H1 (cell line): ENCODE results near the gene CNGA2. TPM values are rescaled to one million over a fixed set of nuclear protein-coding genes. Genes with fewer than 3 reads are reported as not detected.

ENCODE experiments used
- CTCF ChIA-PET: fragments of 300-600 bp; sonication (Branson Sonifier 250); formaldehyde crosslinking; loops from one replicate; lab custom pipeline; 2021; ENCODE audit not compliant: partially characterized antibody; lab: Charles Lee
- POLR2A ChIA-PET: fragments of 300-600 bp; sonication (Branson Sonifier 250); formaldehyde crosslinking; loops from one replicate; lab custom pipeline; 2021; ENCODE audit warnings: inconsistent platforms; ENCODE audit not compliant: partially characterized antibody; lab: Charles Lee
- DNase-seq, 2 experiments: peaks; one replicate each; pipeline versions ENCODE4 v3.0.0 to v3.0.0-alpha.2; 2010 to 2022; ENCODE audit warnings: low spot score in 2 of 2, low read depth in 1 of 2, mixed read lengths in 1 of 2
- FAIRE-seq: peaks from 2 replicates; lab custom pipeline; 2011; peaks lifted over from hg19 to GRCh38; lab: Jason Lieb, UNC
- H2AFZ ChIP-seq: 2 replicates; pipeline ENCODE4 v1.8.1; 2012; ENCODE audit warnings: low read length, inconsistent platforms
- H2AK5ac ChIP-seq: 2 replicates; pipeline ENCODE4 v1.6.1; 2013; ENCODE audit warnings: low read depth, low read length
- H2BK120ac ChIP-seq: replicated peaks from 2 replicates; pipeline ENCODE3; 2013; ENCODE audit warnings: low read depth, low read length, inconsistent platforms
- H2BK12ac ChIP-seq: 2 replicates; pipeline ENCODE4 v1.6.1; 2013; ENCODE audit warnings: low read depth, low read length
- H2BK15ac ChIP-seq: 2 replicates; pipeline ENCODE4 v1.6.1; 2013; ENCODE audit warnings: low read length
- H2BK20ac ChIP-seq: 2 replicates; pipeline ENCODE4 v1.6.1; 2013; ENCODE audit warnings: low read length
- H2BK5ac ChIP-seq: 2 replicates; pipeline ENCODE4 v1.6.1; 2013; ENCODE audit warnings: low read depth, low read length
- H3K14ac ChIP-seq: 2 replicates; pipeline ENCODE4 v1.6.1; 2013; ENCODE audit warnings: inconsistent platforms; ENCODE audit not compliant: insufficient read length
- H3K18ac ChIP-seq: 2 replicates; pipeline ENCODE4 v1.6.1; 2013; ENCODE audit warnings: low read length; ENCODE audit errors: extremely low read depth
- H3K23ac ChIP-seq: 2 replicates; pipeline ENCODE4 v1.6.1; 2013; ENCODE audit warnings: inconsistent platforms; ENCODE audit not compliant: insufficient read length
- H3K23me2 ChIP-seq: 2 replicates; pipeline ENCODE4 v1.6.1; 2013; ENCODE audit warnings: low read depth, low read length
- H3K27ac ChIP-seq: 2 replicates; pipeline ENCODE4 v1.6.1; 2011; ENCODE audit warnings: low read depth, low read length, inconsistent platforms
- H3K27me3 ChIP-seq, 4 experiments: replicated peaks in 1 of 4; 1 replicate in 1 of 4; 2 replicates in 3 of 4; pipeline versions ENCODE4 v1.6.1 to v1.8.1; 2011 to 2013; ENCODE audit warnings: low read length in 3 of 4, mild to moderate bottlenecking in 3 of 4, inconsistent platforms in 2 of 4, mixed read lengths in 2 of 4, moderate library complexity in 1 of 4; ENCODE audit not compliant: control insufficient read depth in 3 of 4, insufficient read depth in 3 of 4; ENCODE audit errors: extremely low read depth in 1 of 4
- H3K36me3 ChIP-seq, 4 experiments: 2 replicates each; pipeline versions ENCODE4 v1.6.1 to v1.8.1; 2011 to 2013; ENCODE audit warnings: mild to moderate bottlenecking in 4 of 4, low read length in 3 of 4, moderate library complexity in 2 of 4, control low read depth in 1 of 4, inconsistent platforms in 1 of 4; ENCODE audit not compliant: insufficient read depth in 4 of 4, control insufficient read depth in 2 of 4
- H3K4ac ChIP-seq: replicated peaks from 2 replicates; pipeline ENCODE3; 2013; ENCODE audit warnings: low read length, low read depth, mixed read lengths, inconsistent platforms; ENCODE audit not compliant: insufficient read length
- H3K4me1 ChIP-seq, 4 experiments: replicated peaks in 1 of 4; 1 replicate in 1 of 4; 2 replicates in 3 of 4; pipeline versions ENCODE4 v1.6.1 to v1.8.1; 2011 to 2013; ENCODE audit warnings: low read length in 3 of 4, inconsistent platforms in 2 of 4, mixed read lengths in 1 of 4; ENCODE audit not compliant: insufficient read depth in 4 of 4, control insufficient read depth in 3 of 4
- H3K4me2 ChIP-seq, 2 experiments: 2 replicates each; pipeline versions ENCODE4 v1.6.1 to v1.8.1; 2011 to 2013; ENCODE audit warnings: low read depth in 2 of 2, low read length in 2 of 2, control low read depth in 1 of 2, inconsistent platforms in 1 of 2, mild to moderate bottlenecking in 1 of 2; ENCODE audit not compliant: insufficient read depth in 1 of 2
- H3K4me3 ChIP-seq, 4 experiments: fragments of 200-600, 300-600 bp in 1 of 4; sonication (generic), shearing (Covaris generic), sonication (Bioruptor Twin) in 1 of 4; 2 replicates each; pipeline versions ENCODE4 v1.5.1 to v1.8.1; 2011 to 2016; ENCODE audit warnings: low read length in 4 of 4, low read depth in 3 of 4, control low read depth in 2 of 4, inconsistent platforms in 2 of 4, mild to moderate bottlenecking in 2 of 4, mixed read lengths in 1 of 4, moderate library complexity in 1 of 4; ENCODE audit not compliant: insufficient read depth in 2 of 4; ENCODE audit errors: extremely low read depth in 1 of 4
- H3K56ac ChIP-seq: replicated peaks from 2 replicates; pipeline ENCODE3; 2013; ENCODE audit warnings: low read depth, mild to moderate bottlenecking, mixed read lengths, low read length, inconsistent platforms; ENCODE audit not compliant: insufficient read length
- H3K79me1 ChIP-seq: 2 replicates; pipeline ENCODE4 v1.6.1; 2013; ENCODE audit warnings: low read depth, low read length, control low read depth
- H3K79me2 ChIP-seq, 2 experiments: 2 replicates each; pipeline versions ENCODE4 v1.6.1 to v1.8.1; 2012 to 2013; ENCODE audit warnings: low read length in 2 of 2, mild to moderate bottlenecking in 2 of 2, inconsistent platforms in 1 of 2; ENCODE audit not compliant: insufficient read depth in 2 of 2, control insufficient read depth in 1 of 2
- H3K9ac ChIP-seq, 4 experiments: replicated peaks in 1 of 4; 1 replicate in 1 of 4; 2 replicates in 3 of 4; pipeline versions ENCODE4 v1.6.1 to v1.8.1; 2011 to 2013; ENCODE audit warnings: low read depth in 3 of 4, low read length in 3 of 4, control low read depth in 2 of 4, mild to moderate bottlenecking in 2 of 4, moderate library complexity in 2 of 4, inconsistent platforms in 1 of 4; ENCODE audit errors: extremely low read depth in 1 of 4
- H3K9me3 ChIP-seq, 2 experiments: 2 replicates each; pipeline versions ENCODE4 v1.6.1 to v1.8.1; 2012 to 2013; ENCODE audit warnings: mild to moderate bottlenecking in 2 of 2, moderate library complexity in 2 of 2, control low read depth in 1 of 2, inconsistent platforms in 1 of 2, low read depth in 1 of 2, low read length in 1 of 2, mixed read lengths in 1 of 2; ENCODE audit not compliant: insufficient read depth in 2 of 2
- H4K20me1 ChIP-seq, 2 experiments: replicated peaks in 1 of 2; 2 replicates each; pipeline versions ENCODE3 to v1.8.1; 2011 to 2013; ENCODE audit warnings: inconsistent platforms in 2 of 2, low read length in 2 of 2, mild to moderate bottlenecking in 1 of 2; ENCODE audit not compliant: insufficient read depth in 2 of 2, control insufficient read depth in 1 of 2
- H4K5ac ChIP-seq: 2 replicates; pipeline ENCODE4 v1.6.1; 2013; ENCODE audit warnings: low read length, low read depth, mixed read lengths, inconsistent platforms; ENCODE audit not compliant: insufficient read length
- H4K8ac ChIP-seq: 2 replicates; pipeline ENCODE4 v1.8.0; 2013; ENCODE audit warnings: mild to moderate bottlenecking, moderate library complexity, low read length, inconsistent platforms; ENCODE audit not compliant: insufficient read depth; ENCODE audit errors: extremely low read depth
- H4K91ac ChIP-seq: replicated peaks from 2 replicates; pipeline ENCODE3; 2013; ENCODE audit warnings: low read length, mixed read lengths, inconsistent platforms; ENCODE audit not compliant: insufficient read length
- ATF2 ChIP-seq: IDR thresholded peaks from 2 replicates; pipeline ENCODE4 v1.6.1; 2012; ENCODE audit warnings: low read length, inconsistent platforms
- CBX8 ChIP-seq: fragments of 300-800, 300-1000 bp; sonication (generic); IDR thresholded peaks from 2 replicates; pipeline ENCODE4 v1.7.1; 2016; ENCODE audit warnings: low read depth, low read length, borderline replicate concordance
- CTBP2 ChIP-seq: IDR thresholded peaks from 2 replicates; pipeline ENCODE4 v1.7.0; 2011; ENCODE audit warnings: borderline replicate concordance, mild to moderate bottlenecking, moderate library complexity, mixed read lengths, low read length; ENCODE audit not compliant: insufficient read depth, insufficient read length
- EZH2 ChIP-seq: fragments of 200-600 bp; sonication (generic); IDR thresholded peaks from 2 replicates; pipeline ENCODE4 v1.7.1; 2012; ENCODE audit warnings: low read depth, mild to moderate bottlenecking, moderate library complexity, low read length, inconsistent platforms; ENCODE audit not compliant: severe bottlenecking
- KDM4A ChIP-seq: IDR thresholded peaks from one replicate; pipeline ENCODE4 v1.7.1; 2012; ENCODE audit warnings: low read depth, mild to moderate bottlenecking, moderate library complexity, low read length, inconsistent platforms; ENCODE audit not compliant: severe bottlenecking
- MAFK ChIP-seq: IDR thresholded peaks from 2 replicates; pipeline ENCODE4 v1.6.1; 2012; ENCODE audit warnings: low read depth, mild to moderate bottlenecking, improper control_type of control experiment, low read length
- RFX5 ChIP-seq: IDR thresholded peaks from 2 replicates; pipeline ENCODE4 v1.6.1; 2011; ENCODE audit warnings: low read depth, low read length, improper control_type of control experiment, borderline replicate concordance
- RXRA ChIP-seq: IDR thresholded peaks from 2 replicates; pipeline ENCODE4 v1.6.1; 2011; ENCODE audit warnings: low read depth, mild to moderate bottlenecking, low read length, moderate library complexity; ENCODE audit not compliant: insufficient read depth
- TAF7 ChIP-seq: optimal IDR thresholded peaks from 2 replicates; pipeline ENCODE3; 2011; ENCODE audit warnings: low read depth, mild to moderate bottlenecking, inconsistent platforms, low read length, moderate library complexity, borderline replicate concordance
- WGBS, 2 experiments: shearing (Covaris generic) in 1 of 2; methylation state at CpG; one replicate each; pipeline versions ENCODE4 v1.1.6 to v1.1.7; 2013 to 2015; ENCODE audit warnings: low lambda C conversion rate in 2 of 2, mixed read lengths in 2 of 2, inconsistent platforms in 1 of 2, low coverage in 1 of 2, missing lambda C conversion rate in 1 of 2; ENCODE audit not compliant: insufficient replicate concordance in 2 of 2, insufficient coverage in 1 of 2, insufficient read length in 1 of 2; ENCODE audit errors: extremely low coverage in 1 of 2, missing lambda C conversion rate in 1 of 2; 5-methylcytosine and 5-hydroxymethylcytosine counted together
- polyA plus RNA-seq, 7 experiments: library from polyadenylated mRNA; depleted of rRNA in 3 of 7; stranded (reverse) in 5 of 7; unstranded in 2 of 7; fragments of >200 nt in 5 of 7; fragments of 200-250 nt in 2 of 7; gene quantifications; 1 replicate in 5 of 7; 2 replicates in 1 of 7; 4 replicates in 1 of 7; pipeline versions ENCODE4 v1.2.1 to v1.2.3, GENCODE V29; 2011 to 2013; ENCODE audit warnings: missing spikeins in 2 of 7, mixed read lengths in 2 of 7
- total RNA-seq: library from RNA; stranded (reverse); fragmentation: NEBNext Ultra II Directional; extraction: Animal tissue kit (Norgen Biotek cat#: 25700); gene quantifications from 2 replicates; pipeline ENCODE4 v1.2.1, GENCODE V29; 2021

The CNGA2 gene
- total and polyA plus RNA-seq, 2 of the 8 experiments (the other 6 are each of a cell fraction or from before 2014, with no cell fraction given) = not detected

DNA sequence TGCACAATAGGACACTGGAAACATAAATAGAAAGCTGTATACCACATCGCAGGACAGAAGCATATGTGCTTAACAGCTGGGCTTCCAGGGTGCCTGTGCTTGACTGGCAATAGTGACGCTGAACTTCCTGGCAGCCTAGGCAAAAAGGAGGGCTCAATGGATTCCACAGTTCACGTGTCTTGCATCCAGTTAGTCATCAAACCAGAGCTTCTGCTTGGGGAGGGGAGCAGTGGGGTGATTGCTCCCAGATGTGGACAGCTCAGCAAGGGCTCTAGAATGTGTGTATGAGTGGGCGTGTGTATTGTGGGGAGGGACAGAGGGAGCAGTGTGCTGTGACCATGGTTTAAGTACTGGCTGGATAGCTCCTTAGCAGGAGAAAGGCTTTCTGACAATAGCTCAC is 37.0 kb upstream of the CNGA2 start:
- Histone ChIP-seq H3K4me2 (no peak overlapping the region), H3K79me2 (no peaks in the 10 kb centered on the region), H2BK20ac (no peak overlapping the region), H4K91ac (no peak overlapping the region), H2AFZ (no peak overlapping the region), H3K23ac (no peak overlapping the region), H3K18ac (no peak overlapping the region), H2BK15ac (no peak overlapping the region), H4K8ac (no peak overlapping the region), H3K4ac (no peak overlapping the region), H3K4me3 (no peak overlapping the region), H4K5ac (no peak overlapping the region), H3K23me2 (no peaks in the 10 kb centered on the region), H3K79me1 (no peaks in the 10 kb centered on the region), H3K4me1 (peaks cover 0 to 6% (median 0%) of the 10 kb centered on the region in 4 experiments; a peak in 1 of 7 replicates), H2BK12ac (no peak overlapping the region), H2BK120ac (no peak overlapping the region), H3K27ac (no peak overlapping the region), H2BK5ac (no peak overlapping the region), H3K36me3 (no peaks in the 10 kb centered on the region), H3K9me3 (no peaks in the 10 kb centered on the region), H4K20me1 (no peaks in the 10 kb centered on the region), H3K27me3 (peaks cover 0 to 6% (median 1%) of the 10 kb centered on the region in 4 experiments; a peak in 2 of 7 replicates), H3K56ac (no peak overlapping the region), H3K14ac (no peak overlapping the region), H3K9ac (no peak overlapping the region), H2AK5ac (no peak overlapping the region)
- FAIRE-seq (no peak), DNase-seq (no peak)
- ChIA-PET POLR2A (interaction anchor here (1.1 kb wide), 1 partner anchor 9 kb away, joined by 3 read pairs; no protein-coding TSS in a partner anchor), CTCF (interaction anchor here (1.4 to 1.8 kb wide), 2 partner anchors 14 to 17 kb away, joined by 4 to 5 read pairs; no protein-coding TSS in a partner anchor)
- WGBS, 2 experiments = 86% methylated on average over 3 of the region's 4 CpGs; no CpG with 5 or more reads in 1 of the 2 experiments
- TF ChIP-seq RFX5 (no peak), ATF2 (no peak), MAFK (no peak), CBX8 (no peak), CTBP2 (no peak), TAF7 (no peak), EZH2 (no peak), RXRA (no peak), KDM4A (no peak)
